HK-2 (cell line): Measurements from ENCODE around the gene ZNF480.
"Not testable (repeated sequence)": the region's sequence is repeated elsewhere in the genome, so short reads cannot be mapped to it uniquely, and the experiment has no call there.

Experiments used
- DNase-seq: peaks from one replicate; pipeline ENCODE4 v3.0.0-alpha.2; 2018; ENCODE audit not compliant: unreplicated experiment

ZNF480 gene

DNA sequence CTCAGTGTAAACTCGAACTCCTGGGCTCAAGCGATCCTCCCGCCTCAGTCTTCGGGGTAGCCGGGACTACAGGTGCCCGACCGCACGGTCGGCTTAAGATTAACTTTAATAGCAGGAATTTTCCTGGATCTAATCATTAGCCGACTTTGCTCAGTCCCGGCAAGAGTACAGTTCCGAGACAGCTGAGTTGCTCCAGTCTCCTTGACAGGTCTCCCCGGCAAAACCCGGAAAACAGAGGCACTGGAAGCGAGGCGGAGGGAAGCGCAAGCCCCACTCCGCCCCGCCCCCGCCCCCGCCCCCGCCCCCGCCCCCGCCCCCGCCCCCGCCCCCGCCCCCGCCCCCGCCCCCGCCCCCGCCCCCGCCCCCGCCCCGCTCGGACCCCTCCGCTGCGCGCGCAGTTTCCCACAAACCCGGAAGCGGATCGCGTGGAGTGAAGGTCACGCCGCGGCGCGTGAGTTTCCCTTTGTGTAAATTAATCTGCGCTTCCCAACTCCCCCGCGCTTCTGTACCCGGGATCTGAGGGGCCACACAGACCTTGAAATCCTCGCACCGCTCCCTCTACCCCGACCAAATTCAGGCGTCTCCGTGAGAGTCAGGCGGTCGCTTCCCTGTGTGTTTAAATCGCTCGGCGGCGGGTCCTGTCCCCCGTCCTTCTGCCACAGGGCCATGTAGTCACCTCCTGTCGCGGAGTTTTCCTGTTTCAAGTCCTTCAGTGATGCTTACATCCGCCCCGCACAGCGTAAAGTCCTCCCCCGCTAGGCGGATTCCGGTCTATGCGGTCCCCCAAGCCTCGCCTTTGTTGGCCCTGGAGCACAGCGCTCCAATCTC lies at the start of gene ZNF480:
Gene ZNF480, plus strand, starts transcription at position 397 of the 828 bp plus-strand sequence. CDS start 3,244 bp downstream, outside the sequence.
- peak; percentile 74 for DNase-seq

GRCh38 chr19:52248241-52248640 lies 48.7 kb upstream of the ZNF480 start:
- DNase-seq, result no peak

- no peak for DNase-seq
Measured at GRCh38 chr19:52258426-52258825, 38.5 kb upstream of the ZNF480 start.

DNA sequence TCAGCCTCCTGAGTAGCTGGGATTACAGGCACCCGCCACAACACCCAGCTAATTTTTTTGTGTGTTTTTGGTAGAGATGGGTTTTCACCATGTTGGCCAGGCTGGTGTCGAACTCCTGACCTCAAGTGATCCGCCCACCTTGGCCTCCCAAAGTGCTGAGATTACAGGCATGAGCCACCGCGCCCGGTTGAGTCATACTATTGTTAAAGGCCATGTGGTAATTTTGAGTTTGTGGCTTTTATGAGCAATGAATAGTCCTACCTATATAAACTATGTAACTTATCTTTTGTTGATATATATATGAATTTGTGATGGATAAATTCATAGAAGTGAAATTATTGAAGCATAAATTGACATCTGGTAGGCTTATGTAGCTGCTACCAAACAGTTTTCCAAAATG lies 31.4 kb upstream of the ZNF480 start:
- DNase-seq, result not testable (repeated sequence)

- DNase-seq, result peak; percentile 97
Measured at GRCh38 chr19:52269338-52270261, 27.4 kb upstream of the ZNF480 start, which contains the start of gene ZNF766. Gene ZNF766 (plus strand): TSS chr19:52269587. CDS start chr19:52269614, 27 bp downstream.

DNA sequence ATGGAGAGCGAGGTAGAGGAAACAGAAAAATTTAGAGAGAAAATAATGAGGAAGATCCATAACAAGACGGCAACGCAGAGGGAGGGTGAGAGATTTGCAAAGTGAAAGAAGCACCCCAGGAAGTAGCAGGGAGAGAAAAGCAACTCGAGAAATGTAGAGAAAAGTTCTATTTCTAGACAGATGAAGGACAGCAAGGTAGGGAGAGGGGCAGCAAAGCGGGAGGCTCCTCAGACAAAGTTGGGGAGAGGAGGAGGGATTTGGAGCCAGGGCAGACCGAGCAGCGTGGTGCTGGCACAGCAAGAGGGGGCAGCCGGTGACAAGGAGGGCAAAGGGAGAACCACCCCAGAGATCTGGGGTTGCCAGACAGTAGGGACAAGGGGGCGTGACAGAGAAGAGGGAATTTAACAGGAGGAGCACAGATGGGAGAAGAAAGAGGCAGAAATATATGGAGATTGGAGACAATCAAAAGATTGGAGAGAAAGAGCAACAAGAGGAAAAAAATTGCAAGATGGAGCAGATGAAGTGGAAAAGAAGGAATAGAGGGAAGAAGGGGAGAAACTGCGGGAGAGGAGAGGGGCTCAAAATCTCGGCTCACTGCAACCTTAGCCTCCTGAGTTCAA lies 26.6 kb upstream of the ZNF480 start:
- peak; percentile 20 for DNase-seq

DNA sequence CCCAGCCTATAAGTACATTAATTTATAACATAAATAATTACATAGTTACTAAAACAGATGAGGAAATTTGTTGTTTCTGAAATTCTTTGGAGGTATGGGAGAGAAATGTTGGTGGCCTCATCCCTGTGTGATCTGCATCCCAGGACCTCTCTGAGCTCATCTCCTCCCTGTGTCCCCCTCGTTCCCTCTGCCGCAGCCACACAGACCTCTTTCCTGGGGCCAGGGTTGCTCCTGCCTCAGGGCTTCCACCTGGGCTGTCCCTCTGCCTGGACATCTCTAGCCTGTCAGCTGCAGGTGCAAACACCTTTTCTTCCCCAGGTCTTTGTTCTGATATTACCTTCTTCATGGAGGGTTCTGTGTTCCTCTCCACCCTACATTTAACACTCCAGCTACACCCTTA lies 23.7 kb upstream of the ZNF480 start:
- DNase-seq, result no peak

GRCh38 chr19:52274191-52274590 lies 22.8 kb upstream of the ZNF480 start:
- no peak for DNase-seq

- DNase-seq, result no peak
Measured at GRCh38 chr19:52275988-52276387, 21.0 kb upstream of the ZNF480 start.

DNA sequence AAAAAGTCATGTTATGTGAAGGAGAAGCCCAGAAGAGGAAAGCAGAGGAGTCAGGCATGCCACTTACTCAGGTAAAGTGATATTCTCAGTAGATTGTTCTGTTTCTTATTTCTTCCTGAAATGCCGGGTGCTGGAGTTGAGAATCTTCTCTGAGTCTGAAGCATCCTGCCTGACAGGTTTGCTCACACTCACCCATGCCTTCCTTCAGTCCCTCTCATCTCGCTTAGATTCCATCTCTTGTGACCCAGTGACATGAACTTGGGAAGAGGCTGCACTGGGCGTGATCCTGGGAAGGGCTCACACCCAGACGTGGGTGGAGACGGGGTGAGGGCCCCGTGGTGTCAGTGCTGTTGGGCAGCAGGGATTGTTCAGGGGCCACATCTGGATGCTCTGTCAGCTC lies 19.5 kb upstream of the ZNF480 start:
- no peak for DNase-seq

- DNase-seq, result no peak
Measured at GRCh38 chr19:52286256-52286655, 10.7 kb upstream of the ZNF480 start.

DNA sequence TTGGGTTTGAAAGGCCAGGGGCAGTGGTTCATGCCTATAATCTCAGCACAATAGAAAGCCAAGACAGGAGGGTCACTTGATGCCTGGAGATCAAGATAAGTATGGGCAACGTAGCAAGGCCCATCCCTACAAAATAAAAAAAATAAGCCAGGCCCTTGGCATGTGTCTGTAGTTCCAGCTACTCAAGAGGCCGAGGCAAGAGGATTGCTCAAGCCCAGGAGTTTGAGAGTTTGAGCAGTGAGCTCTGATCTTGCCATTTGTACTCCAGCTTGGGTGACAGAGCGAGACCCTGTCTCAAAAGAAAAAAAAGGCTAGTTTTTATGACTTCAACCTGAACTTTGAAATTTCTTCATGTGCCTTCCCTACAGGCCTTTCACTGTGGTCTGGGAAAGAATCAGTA lies 5.2 kb upstream of the ZNF480 start:
- no peak for DNase-seq

DNA sequence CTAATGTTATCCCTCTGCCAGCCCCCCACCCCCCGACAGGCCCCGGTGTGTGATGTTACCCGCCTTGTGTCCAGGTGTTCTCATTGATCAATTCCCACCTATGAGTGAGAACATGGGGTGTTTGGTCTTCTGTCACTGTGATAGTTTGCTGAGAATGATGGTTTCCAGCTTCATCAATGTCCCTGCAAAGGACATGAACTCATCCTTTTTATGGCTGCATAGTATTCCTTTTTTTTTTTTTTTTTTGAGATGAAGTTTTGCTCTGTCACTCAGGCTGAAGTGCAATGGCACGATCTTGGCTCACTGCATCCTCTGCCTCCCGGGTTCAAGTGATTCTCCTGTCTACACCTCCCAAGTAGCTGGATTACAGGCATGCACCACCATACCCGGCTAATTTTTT lies 4.0 kb upstream of the ZNF480 start:
- not testable (repeated sequence) for DNase-seq

DNA sequence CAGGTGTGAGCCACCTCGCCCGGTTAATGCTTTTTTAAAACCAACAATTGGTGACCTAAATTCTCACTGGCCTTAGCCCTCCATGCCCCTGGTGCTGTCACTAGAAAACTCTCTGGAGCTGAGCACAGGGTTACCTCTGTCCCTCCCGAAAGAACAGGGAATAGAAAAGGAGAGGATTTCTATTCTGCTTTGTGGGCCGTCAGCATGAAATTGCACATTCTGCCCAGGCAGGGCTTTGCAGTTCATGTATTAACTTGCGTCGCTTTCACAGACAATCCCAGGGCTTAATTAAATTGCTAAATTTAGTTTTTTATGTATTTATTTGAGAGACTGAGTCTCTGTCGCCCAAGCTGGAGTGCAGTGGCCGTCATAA lies 583 bp upstream of the ZNF480 start:
- no peak for DNase-seq

DNA sequence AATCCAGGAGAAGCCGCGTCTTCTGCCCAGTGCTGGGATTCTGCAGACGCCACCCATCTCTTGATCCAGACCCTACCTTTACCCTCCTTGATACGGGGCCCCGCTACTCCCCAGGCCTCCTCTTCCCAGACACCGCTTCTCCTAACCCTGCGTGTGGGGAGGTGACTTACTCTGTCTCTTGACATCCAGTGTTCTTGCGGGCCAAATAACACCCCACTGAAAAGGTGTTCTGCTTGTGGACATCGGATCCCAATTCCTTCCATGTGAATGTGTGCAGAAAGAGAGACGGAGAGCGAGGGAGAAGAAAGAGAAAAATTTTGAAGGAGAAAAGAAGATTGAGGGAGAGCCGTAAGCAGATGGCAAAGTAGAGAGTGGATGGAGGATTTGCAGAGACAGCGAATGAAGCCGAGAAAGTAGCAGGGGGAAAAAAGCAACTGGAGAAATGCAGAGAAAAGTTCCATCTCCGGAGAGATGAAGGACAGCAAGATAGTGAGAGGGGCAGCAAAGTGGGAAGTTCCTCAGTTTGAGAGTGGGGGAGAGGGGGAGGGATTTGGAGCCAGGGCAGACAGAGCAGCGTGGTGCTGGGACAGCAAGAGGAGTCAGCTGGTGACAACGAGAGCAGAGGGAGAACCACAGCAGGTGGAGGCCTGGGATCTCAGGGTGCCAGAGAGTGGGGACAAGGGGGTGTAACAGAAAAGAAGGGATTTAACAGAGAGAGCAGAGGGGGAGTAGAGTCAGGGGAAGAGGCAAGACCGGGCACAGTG lies 814 bp downstream of the ZNF480 start:
- DNase-seq, result no peak

DNA sequence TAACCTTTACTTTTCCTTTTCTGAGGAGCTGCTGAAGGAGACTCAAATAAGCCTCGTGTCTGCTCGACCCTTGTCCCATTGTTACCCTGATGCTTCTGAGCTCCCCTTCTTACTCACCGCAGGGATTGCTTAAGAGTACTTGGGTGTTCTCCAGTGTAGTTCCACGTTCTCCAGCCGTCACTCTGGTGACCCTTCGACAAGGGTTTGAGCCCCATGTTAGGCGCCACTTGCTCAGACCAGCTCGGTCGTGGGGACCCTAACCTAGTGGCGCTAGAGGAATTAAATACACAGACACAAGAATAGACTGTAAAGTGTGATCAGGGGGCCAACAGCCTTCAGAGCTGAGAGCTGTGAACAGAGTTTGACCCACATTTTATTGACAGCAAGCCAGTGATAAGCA lies 10.3 kb downstream of the ZNF480 start:
- no peak for DNase-seq

DNA sequence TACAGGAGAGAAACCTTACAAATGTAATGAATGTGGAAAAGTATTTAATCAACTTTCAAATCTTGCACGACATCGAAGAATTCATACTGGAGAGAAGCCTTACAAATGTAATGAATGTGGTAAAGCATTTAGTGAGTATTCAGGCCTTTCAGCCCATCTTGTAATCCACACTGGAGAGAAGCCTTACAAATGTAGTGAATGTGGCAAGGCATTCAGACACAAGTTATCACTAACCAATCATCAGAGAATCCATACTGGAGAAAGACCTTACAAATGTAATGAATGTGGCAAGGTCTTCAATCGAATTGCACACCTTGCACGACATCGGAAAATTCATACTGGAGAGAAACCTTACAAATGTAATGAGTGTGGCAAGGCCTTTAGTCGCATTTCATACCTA lies 25.5 kb downstream of the ZNF480 start:
- no peak for DNase-seq

- no peak for DNase-seq
Measured at GRCh38 chr19:52331757-52332156, 34.8 kb downstream of the ZNF480 start.

DNA sequence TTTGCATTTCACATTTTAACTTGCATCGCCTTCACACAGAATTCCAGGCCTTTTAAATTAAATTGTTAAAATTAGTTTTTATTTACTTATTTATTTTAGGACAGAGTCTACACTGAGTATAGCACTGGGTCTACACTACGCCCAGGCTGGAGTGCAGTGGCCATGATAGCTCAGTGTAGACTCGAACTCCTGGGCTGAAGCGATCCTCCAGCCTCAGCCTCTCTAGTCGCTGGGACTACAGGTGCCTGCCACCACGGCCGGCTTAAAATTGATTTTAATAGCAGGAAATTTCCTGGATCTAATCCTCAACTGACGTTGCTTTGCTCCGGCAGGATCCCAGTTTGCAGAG lies 38.8 kb downstream of the ZNF480 start:
- DNase-seq, result no peak

DNA sequence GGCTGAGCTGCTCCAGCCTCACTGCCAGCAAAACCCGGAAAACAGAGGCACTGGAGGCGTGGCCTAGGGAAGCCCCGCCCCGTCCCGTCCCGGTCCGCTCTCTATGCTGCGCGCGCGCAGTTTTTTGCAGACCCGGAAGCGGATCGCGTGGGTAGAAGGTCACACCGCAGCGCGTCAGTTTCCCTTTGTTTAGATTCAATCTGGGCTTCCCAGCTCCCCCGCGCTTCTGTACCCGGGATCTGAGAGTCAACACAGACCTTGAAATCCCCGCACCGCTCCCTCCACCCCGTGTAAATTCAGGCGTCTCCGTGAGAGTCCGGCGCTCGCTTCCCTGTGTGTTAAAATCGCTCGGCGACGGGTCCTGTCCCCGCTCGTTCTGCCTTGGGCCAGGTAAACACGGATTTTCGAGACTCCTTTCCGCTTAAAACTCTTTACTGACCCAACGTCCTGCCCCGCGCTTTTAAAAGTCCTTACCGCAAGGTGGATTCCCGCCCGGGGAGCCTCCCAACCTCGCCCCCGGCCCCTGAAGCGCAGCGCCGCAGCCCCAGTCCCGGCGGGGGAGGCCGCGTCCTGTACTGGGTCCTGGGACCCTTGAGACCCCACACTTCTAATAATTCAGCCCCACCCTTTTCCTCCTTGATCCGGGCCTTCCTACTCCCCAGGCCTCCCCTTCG lies 39.3 kb downstream of the ZNF480 start, which contains the start of gene ZNF610:
Gene ZNF610, plus strand, starts transcription at position 127 of the 674 bp plus-strand sequence. CDS start 12,930 bp downstream, outside the sequence.
- DNase-seq, result peak; percentile 90
